Inferior parietal cortex (tissue), 1 donor: Measurements from ENCODE around the gene PRSS27.
"Not testable (repeated sequence)": the region's sequence is repeated elsewhere in the genome, so short reads cannot be mapped to it uniquely, and the experiment has no call there.

Experiments
- DNase-seq: peaks from one replicate; pipeline ENCODE4 v3.0.0-alpha.2; 2016; ENCODE audit errors: extremely low spot score

PRSS27 gene

DNA sequence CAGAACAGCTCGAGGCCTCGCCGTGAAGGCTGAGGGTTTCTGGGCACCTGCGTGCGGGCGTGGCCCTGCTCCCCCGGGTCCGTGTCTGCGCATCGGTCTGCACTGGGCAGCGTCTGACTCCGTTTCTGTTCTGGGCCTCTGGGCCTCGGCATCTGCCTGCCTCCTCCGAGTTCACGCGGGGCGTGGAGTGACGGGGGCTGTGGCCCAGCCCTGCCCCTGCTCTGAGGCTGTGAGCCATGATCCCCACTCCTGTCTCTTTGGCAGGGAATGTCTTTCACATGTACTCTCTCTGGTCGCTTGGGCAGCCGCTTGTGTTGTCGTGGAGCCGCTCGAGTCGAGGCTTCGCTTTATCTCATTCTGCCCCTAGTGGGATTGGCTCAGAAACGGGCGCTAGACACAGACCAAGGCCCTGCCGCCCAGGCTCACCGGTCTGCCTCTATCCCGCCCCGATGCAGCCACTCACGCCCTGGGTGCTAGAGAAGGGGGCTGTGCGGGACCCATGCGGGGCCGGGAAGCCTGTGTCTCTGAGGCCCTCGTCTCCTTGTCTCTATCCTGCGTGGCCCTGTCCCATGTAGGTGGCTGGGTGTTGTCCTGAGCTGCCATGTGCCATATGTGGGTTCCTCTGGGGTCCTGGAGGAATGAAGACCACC, 23.3 kb downstream of the PRSS27 start:
- DNase-seq: not testable (repeated sequence)

DNA sequence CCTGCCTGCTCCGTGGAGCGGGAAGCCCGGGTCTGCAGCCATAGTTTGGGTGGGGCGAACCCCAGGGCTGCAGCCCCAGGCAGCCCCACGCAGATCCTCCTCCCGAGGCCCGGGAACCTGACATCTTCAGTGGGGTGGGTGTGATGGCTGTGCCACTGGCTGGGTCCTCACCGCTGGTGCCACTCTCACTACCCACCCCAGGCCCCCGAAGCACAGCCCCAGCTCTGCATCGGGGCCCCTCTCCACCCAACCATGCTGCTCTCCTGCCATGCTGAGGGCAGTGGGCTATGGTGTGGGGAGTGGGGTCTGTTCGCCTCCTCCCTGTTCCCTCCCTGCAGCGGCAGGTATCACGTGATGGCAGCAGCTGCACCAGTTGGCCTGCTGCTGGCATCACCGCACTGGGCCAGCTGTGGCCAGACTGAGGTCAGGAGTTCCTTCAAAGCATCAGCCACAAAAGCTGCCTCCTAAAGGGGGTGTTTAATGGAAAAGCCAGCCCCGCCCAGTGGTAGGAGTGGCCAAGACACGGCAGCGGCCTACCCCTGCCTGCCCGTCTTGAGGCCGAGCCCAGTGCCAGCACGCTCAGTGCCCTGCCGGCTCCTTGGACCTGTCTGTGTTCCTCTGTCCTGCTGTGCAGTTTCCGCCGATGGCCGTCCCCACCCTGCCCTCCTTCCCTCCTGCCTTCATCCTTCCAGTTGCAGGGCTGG, 26.9 kb downstream of the PRSS27 start:
- peak; percentile 57 for DNase-seq

- peak; percentile 70 for DNase-seq
Measured at GRCh38 chr16:2692251-2692947, 27.6 kb downstream of the PRSS27 start.

GRCh38 chr16:2691491-2692248, 28.4 kb downstream of the PRSS27 start:
- DNase-seq: no peak

GRCh38 chr16:2690852-2691251, 29.2 kb downstream of the PRSS27 start:
- no peak for DNase-seq

DNA sequence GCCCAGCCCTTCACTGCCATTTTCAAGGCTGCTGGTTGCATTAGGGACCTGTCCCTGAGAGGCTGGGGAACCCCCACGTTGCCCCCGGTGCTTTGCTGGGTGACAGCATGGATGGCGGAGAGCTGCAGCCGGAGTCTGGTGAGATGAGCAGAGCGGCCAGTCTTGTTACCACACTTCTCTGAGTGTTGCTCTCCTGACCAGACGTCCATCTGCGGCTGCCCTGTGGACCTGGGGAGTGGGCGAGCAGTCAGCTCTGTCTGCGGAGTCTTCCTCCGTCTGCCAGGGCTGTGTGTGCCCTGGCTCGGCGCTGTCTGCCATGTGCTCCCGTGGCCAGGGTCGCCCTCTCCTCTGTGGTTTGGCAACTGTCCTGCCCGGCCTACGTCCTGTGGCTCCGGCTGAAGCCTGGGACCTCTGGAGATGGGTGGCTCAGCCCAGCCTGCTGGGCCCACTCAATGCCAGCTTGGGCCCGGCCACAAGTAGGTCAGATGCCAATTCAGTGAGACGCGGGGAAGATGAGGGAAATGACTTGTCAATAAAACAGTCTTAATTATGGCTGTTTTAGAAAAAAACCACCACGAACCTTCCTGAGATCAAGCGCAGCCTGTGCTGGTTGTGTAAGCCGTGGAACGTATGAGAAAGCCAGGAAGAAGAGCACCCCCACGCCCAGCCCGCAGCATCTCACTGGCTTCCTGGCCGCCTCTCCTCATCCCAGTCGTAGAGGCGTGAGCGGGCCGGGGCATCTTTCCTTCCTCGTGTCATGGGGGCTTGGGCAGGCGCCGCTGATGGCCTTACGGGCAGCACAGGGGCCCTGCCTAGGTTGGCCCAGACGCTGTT, 29.8 kb downstream of the PRSS27 start:
- no peak for DNase-seq

GRCh38 chr16:2689422-2689821, 30.6 kb downstream of the PRSS27 start:
- not testable (repeated sequence) for DNase-seq

- DNase-seq: no peak
Measured at GRCh38 chr16:2687531-2688308, 32.3 kb downstream of the PRSS27 start.

DNA sequence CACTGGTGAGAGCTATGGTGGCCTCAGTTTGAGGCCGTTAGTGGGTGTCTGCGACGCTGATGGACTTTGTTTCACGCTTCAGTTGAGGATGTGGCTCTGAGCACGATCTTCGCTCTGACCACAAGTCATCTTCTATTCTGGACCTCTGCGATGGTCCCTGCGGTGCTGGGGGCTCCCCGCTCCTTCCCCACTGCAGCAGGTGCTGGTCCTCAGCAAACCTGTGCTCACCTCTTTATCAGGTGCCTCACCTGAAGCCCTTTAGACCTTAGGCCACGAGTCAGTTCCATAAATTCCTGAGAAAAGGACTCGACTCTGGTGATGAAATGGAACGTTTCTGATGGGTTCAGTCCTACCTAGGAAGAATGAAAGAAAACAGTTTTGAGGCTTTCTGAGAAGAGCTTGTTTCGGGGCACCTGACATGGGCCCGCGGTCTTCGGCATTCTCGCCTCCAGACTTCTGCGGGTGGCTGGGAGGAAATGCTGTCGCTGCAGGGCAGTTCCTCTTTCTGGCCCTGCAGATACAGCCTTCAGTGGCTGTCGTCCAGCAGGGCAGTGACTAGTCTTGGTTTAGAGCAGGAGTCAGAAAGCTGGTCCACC, 33.0 kb downstream of the PRSS27 start:
- no peak for DNase-seq

DNA sequence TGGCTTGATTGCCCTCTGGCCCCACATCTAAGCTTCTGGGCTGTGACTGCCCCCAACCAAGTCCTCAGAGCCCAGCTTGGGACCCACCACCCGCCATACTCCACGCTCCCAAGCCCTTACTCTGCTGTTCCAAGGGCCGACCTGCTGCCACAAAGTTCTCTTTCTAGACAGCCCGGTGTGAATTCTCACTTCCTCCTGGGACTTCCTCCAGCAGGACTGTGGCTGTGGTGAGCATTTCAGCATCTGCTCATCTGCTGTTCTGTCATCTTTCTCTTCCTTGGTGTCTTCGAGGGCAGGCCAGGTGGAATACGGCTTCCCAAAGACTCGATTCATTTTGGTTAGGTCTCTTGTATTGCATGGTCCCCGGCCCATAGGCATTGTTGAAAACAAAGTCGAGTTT, 33.9 kb downstream of the PRSS27 start:
- DNase-seq: not testable (repeated sequence)

DNA sequence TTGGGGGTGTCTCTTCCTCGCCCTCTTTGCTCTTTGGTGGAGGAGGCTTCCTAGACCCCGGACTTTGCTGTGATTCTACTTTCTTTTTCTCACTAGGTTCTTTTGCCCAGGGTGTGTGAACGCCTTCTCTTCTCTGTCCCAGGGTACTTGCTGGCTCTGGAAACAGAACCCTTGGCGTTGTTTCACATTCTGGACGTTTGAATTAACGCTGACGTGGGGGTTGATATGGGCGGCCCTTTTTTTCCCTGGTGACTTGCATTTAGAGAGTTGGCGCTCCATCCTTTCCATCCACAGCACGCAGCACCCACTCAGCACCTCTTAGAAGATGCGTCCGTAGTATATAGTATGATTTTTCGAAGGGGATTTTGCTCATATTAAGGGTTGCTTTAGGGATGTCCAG, 37.0 kb downstream of the PRSS27 start:
- not testable (repeated sequence) for DNase-seq

- peak; percentile 98 for DNase-seq
Measured at GRCh38 chr16:2682209-2683021, 37.6 kb downstream of the PRSS27 start, which contains the start of gene KCTD5. KCTD5 (plus strand) TSS chr16:2682523; CDS start chr16:2682549, 26 bp downstream.

DNA sequence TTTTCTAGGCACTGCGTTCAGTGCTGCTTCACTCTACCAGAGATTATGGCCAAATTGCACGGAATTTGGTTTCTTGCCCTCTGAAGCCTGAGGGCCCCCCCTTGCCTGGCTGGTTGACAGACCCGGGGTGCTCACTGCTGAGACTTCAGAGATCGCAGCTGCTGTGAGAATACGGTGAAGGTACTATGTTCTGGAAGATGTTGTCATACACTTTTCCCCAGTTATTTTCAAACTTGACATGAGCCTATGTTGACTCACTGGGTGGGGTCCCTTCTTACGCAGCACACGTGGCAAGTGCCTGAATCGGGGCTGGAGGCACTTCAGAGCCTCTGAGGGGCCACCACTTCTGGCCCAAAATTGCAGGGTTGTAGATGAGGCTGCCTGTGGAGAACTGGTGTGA, 39.7 kb downstream of the PRSS27 start:
- DNase-seq: not testable (repeated sequence)

DNA sequence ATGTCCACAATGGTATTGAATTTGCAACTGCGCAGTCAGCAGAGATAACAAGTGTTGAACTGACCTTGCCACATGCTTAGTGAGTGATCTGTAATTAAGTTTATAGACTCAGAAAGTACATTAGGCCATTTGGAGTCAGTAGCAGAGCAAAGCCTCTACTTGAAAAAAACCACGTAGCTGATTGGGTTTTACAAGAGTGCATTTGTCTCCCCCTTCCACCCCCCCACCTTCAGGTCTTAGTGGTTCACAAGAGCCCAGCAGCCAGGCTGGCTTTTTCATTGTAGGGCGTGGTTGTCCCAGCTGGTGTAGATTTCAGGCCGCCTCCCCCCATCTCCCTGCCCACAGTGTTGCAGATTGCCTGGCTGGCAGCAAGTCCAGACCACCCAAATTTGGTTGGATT, 40.1 kb downstream of the PRSS27 start:
- not testable (repeated sequence) for DNase-seq

DNA sequence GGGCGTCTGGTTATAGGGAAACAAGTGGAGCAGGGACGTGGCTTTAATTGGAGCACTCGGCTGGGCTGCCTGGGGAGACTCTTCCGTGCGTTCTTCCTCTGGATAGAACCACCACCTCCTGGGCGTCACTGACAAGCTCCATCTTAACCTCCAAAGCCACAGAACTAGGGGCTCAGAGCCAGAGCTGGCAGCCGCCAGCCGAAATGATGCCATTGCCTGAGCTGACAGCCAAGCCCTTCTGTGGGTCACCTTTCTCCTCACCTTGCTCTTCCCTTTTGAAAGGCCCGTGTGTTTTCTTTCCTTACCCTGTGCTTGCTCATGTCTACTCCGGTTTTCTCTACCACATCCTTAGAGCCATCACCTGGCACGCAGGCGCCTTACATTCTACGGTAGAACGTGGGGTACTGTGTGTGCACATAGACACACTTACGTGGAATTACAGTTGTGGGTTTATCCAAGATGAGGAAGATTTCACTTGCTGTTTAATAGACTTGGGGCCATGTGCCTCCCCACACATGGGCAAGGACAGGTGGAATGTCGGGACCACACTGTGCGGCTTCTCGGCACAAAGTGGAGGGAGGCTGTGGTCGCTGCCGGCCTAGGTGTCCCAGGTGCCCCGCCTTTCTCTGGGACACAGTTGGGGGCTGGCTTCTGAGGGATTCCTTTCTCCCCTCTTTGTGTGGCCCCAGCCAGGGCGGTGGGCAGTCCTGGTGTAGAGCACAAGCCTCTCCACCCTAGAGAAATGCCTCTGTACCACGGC, 41.6 kb downstream of the PRSS27 start:
- DNase-seq: not testable (repeated sequence)

DNA sequence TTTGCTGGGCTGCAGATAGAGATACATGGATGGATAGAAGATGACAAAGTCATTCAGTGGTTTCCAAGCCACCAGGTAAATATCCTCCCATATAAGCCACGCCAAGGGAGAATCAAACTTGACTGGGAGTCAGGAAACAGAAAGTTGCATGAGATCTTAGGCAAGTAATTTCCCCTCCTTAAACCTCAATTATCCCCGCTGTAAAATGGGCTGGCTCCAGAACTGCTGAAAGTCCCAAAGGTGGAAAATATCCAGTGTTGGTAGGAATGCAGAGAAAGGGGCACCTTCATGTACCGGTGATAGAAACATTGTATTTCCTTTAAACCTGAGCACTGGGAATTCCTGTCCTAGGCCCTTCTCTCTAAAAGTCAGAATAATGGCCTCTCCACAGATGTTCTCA, 43.1 kb downstream of the PRSS27 start:
- not testable (repeated sequence) for DNase-seq

DNA sequence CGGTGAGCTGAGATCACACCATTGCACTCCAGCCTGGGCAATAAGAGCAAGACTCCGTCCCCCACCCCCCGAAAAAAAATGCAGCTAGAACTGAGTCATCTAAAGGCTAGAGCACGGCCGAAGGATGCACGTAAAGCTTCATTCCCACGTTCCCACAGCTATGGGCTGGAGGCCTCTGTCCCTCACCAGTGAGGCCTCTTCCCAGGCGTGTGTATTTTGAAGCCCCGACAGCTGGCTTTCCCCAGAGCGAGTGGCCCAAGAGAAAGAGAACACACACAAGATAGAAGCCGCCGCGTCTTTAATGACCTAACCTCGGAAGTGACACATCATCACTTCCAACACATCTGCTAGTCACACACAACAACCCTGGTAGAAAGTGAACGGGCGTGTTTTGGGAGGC, 44.3 kb downstream of the PRSS27 start:
- DNase-seq: no peak

GRCh38 chr16:2675021-2675420, 45.0 kb downstream of the PRSS27 start:
- DNase-seq: no peak
